GM23248 (cell line): ENCODE results near the gene FRRS1L.

Experiments used
- EZH2 ChIP-seq: fragments of 200-600 bp; sonication (generic); IDR thresholded peaks from 2 replicates; pipeline ENCODE4 v1.6.1; 2018; ENCODE audit warnings: antibody characterized with exemption, mild to moderate bottlenecking; ENCODE audit not compliant: insufficient read depth, poor library complexity, severe bottlenecking
- EZH2phosphoT487 ChIP-seq: fragments of 200-600 bp; sonication (generic); IDR thresholded peaks from 2 replicates; pipeline ENCODE4 v1.6.1; 2018; ENCODE audit warnings: antibody characterized with exemption, moderate library complexity, mild to moderate bottlenecking, low read depth; ENCODE audit not compliant: insufficient read depth

GRCh38 chr9:109199676-109200075 is 32.6 kb upstream of the FRRS1L start:
- TF ChIP-seq EZH2 (no peak), EZH2phosphoT487 (no peak)
